ENCODE data around the gene GRIK1. TPM values are rescaled to one million over a fixed set of nuclear protein-coding genes. Genes with fewer than 3 reads are reported as not detected.

Gene GRIK1
- total RNA-seq, 1 donor from 2014 or later, result 3.2 TPM

- no peak for DNase-seq (ENCODE audit: extremely low spot score in 2 of 2)
- intact Hi-C loops (cut with DNase I), result no loop called here
- no peaks in the 10 kb centered on the region for H3K4me1 ChIP-seq
- no peak overlapping the region for H3K4me3 ChIP-seq
- no peaks in the 10 kb centered on the region for H3K36me3 ChIP-seq
- TF ChIP-seq POLR2A (IDR thresholded peaks at IDR 0.05) (no peak), POLR2AphosphoS5 (IDR thresholded peaks at IDR 0.05; ENCODE audit: insufficient read depth in 1 of 2, low read depth in 1 of 2) (no peak), CTCF (IDR thresholded peaks at IDR 0.05) (no peak)
- no peaks in the 10 kb centered on the region for H3K27me3 ChIP-seq
- no peaks in the 10 kb centered on the region for H3K9me3 ChIP-seq
- H3K27ac ChIP-seq, result no peak overlapping the region
Observed at GRCh38 chr21:29953072-29953471, 13.3 kb upstream of the GRIK1 start.

- Histone ChIP-seq H3K36me3 (no peaks in the 10 kb centered on the region), H3K4me1 (no peaks in the 10 kb centered on the region), H3K27me3 (no peaks in the 10 kb centered on the region), H3K9me3 (no peaks in the 10 kb centered on the region), H3K27ac (no peak overlapping the region), H3K4me3 (no peak overlapping the region)
- no peak for DNase-seq (ENCODE audit: extremely low spot score in 2 of 2)
- intact Hi-C loops (cut with DNase I), result no loop called here
- no peak for TF ChIP-seq POLR2A (IDR thresholded peaks at IDR 0.05)
- TF ChIP-seq POLR2AphosphoS5 (IDR thresholded peaks at IDR 0.05; ENCODE audit: insufficient read depth in 1 of 2, low read depth in 1 of 2), result no peak
- TF ChIP-seq CTCF (IDR thresholded peaks at IDR 0.05), result no peak
Observed at GRCh38 chr21:29951911-29952310, 12.1 kb upstream of the GRIK1 start.

GRCh38 chr21:29949991-29950390 is 10.2 kb upstream of the GRIK1 start:
- intact Hi-C loops (cut with DNase I), result no loop called here
- TF ChIP-seq POLR2AphosphoS5 (IDR thresholded peaks at IDR 0.05; ENCODE audit: insufficient read depth in 1 of 2, low read depth in 1 of 2), result no peak
- TF ChIP-seq POLR2A (IDR thresholded peaks at IDR 0.05), result no peak
- no peak for TF ChIP-seq CTCF (IDR thresholded peaks at IDR 0.05)
- no peak overlapping the region for H3K27ac ChIP-seq
- H3K4me3 ChIP-seq, result no peak overlapping the region
- no peak for DNase-seq (ENCODE audit: extremely low spot score in 2 of 2)
- H3K9me3 ChIP-seq, result no peaks in the 10 kb centered on the region
- no peaks in the 10 kb centered on the region for H3K36me3 ChIP-seq
- no peaks in the 10 kb centered on the region for H3K4me1 ChIP-seq
- H3K27me3 ChIP-seq, result no peaks in the 10 kb centered on the region

GRCh38 chr21:29947119-29947518 is 7.3 kb upstream of the GRIK1 start:
- TF ChIP-seq POLR2A (IDR thresholded peaks at IDR 0.05) (no peak), POLR2AphosphoS5 (IDR thresholded peaks at IDR 0.05; ENCODE audit: insufficient read depth in 1 of 2, low read depth in 1 of 2) (no peak), CTCF (IDR thresholded peaks at IDR 0.05) (no peak)
- H3K4me3 ChIP-seq, result no peak overlapping the region
- H3K9me3 ChIP-seq, result no peaks in the 10 kb centered on the region
- no peaks in the 10 kb centered on the region for H3K27me3 ChIP-seq
- no peaks in the 10 kb centered on the region for H3K36me3 ChIP-seq
- no peaks in the 10 kb centered on the region for H3K4me1 ChIP-seq
- DNase-seq (ENCODE audit: extremely low spot score in 2 of 2), result no peak
- H3K27ac ChIP-seq, result no peak overlapping the region
- intact Hi-C loops (cut with DNase I), result no loop called here

- intact Hi-C loops (cut with DNase I), result no loop called here
- Histone ChIP-seq H3K27ac (no peak overlapping the region), H3K9me3 (no peaks in the 10 kb centered on the region), H3K4me3 (no peak overlapping the region), H3K27me3 (no peaks in the 10 kb centered on the region), H3K4me1 (no peaks in the 10 kb centered on the region), H3K36me3 (no peaks in the 10 kb centered on the region)
- no peak for DNase-seq (ENCODE audit: extremely low spot score in 2 of 2)
- TF ChIP-seq POLR2A (IDR thresholded peaks at IDR 0.05) (no peak), POLR2AphosphoS5 (IDR thresholded peaks at IDR 0.05; ENCODE audit: insufficient read depth in 1 of 2, low read depth in 1 of 2) (no peak), CTCF (IDR thresholded peaks at IDR 0.05) (no peak)
Observed at GRCh38 chr21:29943885-29944284, 4.1 kb upstream of the GRIK1 start.

Data from vagina (tissue), 2 donors.